Nephron progenitor cell (in vitro differentiated cells): Measurements from ENCODE around the gene BDNF.

ENCODE experiments used
- DNase-seq: peaks from one replicate; pipeline ENCODE4 v3.0.0; 2021
- H3K27ac Mint-ChIP-seq: 2 replicates; pipeline ENCODE4 v1.8.0; 2021; ENCODE audit warnings: mild to moderate bottlenecking, moderate library complexity, mixed read lengths
- H3K27me3 Mint-ChIP-seq: 2 replicates; pipeline ENCODE4 v1.8.0; 2021; ENCODE audit warnings: mild to moderate bottlenecking, low read depth, mixed read lengths; ENCODE audit not compliant: poor library complexity
- H3K36me3 Mint-ChIP-seq: 2 replicates; pipeline ENCODE4 v1.8.0; 2021; ENCODE audit warnings: low read depth, mixed read lengths
- H3K4me1 Mint-ChIP-seq: 2 replicates; pipeline ENCODE4 v1.8.0; 2021; ENCODE audit warnings: mixed read lengths
- H3K4me3 Mint-ChIP-seq: 2 replicates; pipeline ENCODE4 v1.8.0; 2021; ENCODE audit warnings: mild to moderate bottlenecking, moderate library complexity, mixed read lengths
- H3K9me3 Mint-ChIP-seq: 2 replicates; pipeline ENCODE4 v1.8.0; 2021; ENCODE audit warnings: mild to moderate bottlenecking, moderate library complexity, mixed read lengths
- TF ChIP-seq, protein P1 (sequence below): fragments of 200-600 bp; sonication (generic); IDR thresholded peaks from 2 replicates; pipeline ENCODE4 v1.5.0; 2021; ENCODE audit warnings: antibody characterized with exemption

Gene BDNF

DNA sequence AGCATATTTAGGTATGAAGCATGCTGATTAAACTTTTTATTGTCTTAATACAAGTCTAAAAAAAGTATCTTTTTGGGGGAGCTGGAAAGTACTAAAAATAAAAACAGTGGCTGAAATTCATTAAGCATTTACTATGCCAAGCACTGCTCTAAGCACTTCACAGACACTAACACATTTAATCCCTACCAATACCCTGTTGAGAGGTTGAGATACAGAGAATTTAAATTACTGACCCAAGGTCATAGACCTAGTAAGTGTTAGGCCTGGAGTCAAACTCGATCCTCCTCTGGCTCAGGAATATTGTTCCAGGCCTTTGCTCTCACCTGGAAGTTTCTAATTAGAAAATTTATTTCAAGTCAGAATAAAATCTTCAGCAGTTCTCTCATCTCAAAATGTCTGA, 18.6 kb downstream of the BDNF start:
- Mint-ChIP-seq H3K4me1 (peaks cover 5% of the 10 kb centered on the region), H3K9me3 (peaks cover 41% of the 10 kb centered on the region), H3K27ac (no peak overlapping the region), H3K27me3 (no peaks in the 10 kb centered on the region), H3K36me3 (peaks cover 60% of the 10 kb centered on the region), H3K4me3 (no peak overlapping the region)
- DNase-seq = no peak
- TF ChIP-seq, protein P1, sequence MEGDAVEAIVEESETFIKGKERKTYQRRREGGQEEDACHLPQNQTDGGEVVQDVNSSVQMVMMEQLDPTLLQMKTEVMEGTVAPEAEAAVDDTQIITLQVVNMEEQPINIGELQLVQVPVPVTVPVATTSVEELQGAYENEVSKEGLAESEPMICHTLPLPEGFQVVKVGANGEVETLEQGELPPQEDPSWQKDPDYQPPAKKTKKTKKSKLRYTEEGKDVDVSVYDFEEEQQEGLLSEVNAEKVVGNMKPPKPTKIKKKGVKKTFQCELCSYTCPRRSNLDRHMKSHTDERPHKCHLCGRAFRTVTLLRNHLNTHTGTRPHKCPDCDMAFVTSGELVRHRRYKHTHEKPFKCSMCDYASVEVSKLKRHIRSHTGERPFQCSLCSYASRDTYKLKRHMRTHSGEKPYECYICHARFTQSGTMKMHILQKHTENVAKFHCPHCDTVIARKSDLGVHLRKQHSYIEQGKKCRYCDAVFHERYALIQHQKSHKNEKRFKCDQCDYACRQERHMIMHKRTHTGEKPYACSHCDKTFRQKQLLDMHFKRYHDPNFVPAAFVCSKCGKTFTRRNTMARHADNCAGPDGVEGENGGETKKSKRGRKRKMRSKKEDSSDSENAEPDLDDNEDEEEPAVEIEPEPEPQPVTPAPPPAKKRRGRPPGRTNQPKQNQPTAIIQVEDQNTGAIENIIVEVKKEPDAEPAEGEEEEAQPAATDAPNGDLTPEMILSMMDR = no peak

DNA sequence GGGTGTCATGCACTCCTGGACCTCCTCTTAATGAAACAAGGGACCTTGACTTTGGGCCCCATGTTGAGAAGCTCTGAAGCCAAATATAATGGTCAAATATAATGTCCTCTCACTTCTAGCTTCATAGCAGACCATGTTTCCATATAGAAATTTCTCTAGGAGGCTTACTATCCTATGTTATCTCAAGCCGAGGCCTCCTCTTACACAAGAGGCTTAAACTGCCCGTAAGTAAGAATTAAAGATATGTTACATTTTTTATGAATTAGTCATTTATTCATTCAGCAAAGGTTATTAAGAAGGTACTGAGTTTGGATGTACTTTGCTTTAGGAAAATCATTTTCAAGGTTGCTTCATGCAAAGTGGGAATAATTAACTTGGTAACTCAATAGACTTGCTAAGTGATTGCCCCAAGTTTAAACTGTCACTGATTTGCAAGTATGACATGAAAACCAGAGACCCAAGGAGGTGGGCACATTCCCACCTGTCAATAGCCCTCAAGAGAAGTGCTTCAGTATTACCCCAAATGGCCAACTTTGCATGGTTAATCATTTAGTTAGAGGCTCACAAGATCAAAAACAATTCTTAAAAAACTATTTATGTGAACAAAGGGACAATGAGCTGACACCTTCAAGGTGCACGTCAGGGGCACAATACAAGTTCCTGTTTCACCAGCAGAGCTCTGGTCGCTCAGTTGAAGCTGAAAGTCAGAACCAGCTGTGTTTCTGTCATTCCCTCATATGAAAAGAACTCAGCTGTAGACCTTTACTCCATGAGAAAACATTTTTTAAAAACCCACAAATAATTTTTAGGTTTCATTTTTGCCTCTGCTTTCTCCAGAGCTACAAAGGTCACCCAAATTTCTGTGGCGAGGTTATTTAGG, 20.9 kb downstream of the BDNF start:
- H3K36me3 Mint-ChIP-seq = peaks cover 47% of the 10 kb centered on the region
- TF ChIP-seq, protein P1 = no peak
- no peak overlapping the region for H3K27ac Mint-ChIP-seq
- peaks cover 10% of the 10 kb centered on the region for H3K4me1 Mint-ChIP-seq
- no peaks in the 10 kb centered on the region for H3K27me3 Mint-ChIP-seq
- H3K4me3 Mint-ChIP-seq = no peak overlapping the region
- peaks cover 20% of the 10 kb centered on the region for H3K9me3 Mint-ChIP-seq
- DNase-seq = no peak

DNA sequence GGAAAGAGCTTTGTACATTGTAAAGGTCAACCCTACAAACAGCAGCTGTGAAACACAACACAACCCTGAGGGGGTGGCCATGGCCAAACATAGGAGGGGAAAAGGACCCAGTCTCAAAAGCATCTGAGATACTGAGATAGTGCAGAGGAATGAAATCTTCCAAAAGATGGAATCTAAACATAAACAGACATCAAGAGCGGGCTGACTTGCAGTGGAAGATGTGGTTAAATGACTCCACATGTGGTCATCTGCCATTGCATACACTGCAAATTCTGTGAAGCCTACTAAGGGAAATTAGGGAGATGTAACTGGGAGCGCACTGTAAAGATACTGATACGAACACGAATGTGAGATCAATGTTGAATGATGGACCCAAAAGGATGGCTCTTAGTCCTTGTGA, 22.0 kb downstream of the BDNF start:
- TF ChIP-seq, protein P1 = no peak
- H3K27ac Mint-ChIP-seq = no peak overlapping the region

DNA sequence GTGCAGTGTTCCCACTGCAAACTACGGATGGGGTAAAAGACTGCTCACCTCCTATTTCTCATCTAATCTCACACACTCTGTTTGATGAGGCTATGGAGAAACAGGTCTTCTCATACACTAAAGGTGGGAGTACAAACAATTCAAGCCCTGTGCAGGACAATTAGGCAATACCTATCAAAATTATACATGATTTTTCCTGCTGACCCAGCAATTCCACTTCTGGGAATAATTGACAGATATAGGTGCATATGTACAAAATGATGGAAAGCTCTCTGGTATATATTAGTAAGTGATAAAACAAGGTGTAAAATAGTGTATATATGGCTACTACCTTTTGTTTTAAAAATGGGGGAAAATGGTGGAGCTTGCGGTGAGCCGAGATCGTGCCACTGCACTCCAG, 23.1 kb downstream of the BDNF start:
- H3K9me3 Mint-ChIP-seq = peaks cover 5% of the 10 kb centered on the region
- no peak for DNase-seq
- H3K4me1 Mint-ChIP-seq = peaks cover 10% of the 10 kb centered on the region
- no peaks in the 10 kb centered on the region for H3K27me3 Mint-ChIP-seq
- peaks cover 43% of the 10 kb centered on the region for H3K36me3 Mint-ChIP-seq
- H3K27ac Mint-ChIP-seq = no peak overlapping the region
- TF ChIP-seq, protein P1 = no peak
- no peak overlapping the region for H3K4me3 Mint-ChIP-seq

More for the DNA sequence above, 22.0 kb downstream of the BDNF start:
- Mint-ChIP-seq H3K36me3 (peaks cover 42% of the 10 kb centered on the region), H3K4me3 (no peak overlapping the region), H3K9me3 (peaks cover 8% of the 10 kb centered on the region), H3K27me3 (no peaks in the 10 kb centered on the region), H3K4me1 (peaks cover 10% of the 10 kb centered on the region)
- no peak for DNase-seq

DNA sequence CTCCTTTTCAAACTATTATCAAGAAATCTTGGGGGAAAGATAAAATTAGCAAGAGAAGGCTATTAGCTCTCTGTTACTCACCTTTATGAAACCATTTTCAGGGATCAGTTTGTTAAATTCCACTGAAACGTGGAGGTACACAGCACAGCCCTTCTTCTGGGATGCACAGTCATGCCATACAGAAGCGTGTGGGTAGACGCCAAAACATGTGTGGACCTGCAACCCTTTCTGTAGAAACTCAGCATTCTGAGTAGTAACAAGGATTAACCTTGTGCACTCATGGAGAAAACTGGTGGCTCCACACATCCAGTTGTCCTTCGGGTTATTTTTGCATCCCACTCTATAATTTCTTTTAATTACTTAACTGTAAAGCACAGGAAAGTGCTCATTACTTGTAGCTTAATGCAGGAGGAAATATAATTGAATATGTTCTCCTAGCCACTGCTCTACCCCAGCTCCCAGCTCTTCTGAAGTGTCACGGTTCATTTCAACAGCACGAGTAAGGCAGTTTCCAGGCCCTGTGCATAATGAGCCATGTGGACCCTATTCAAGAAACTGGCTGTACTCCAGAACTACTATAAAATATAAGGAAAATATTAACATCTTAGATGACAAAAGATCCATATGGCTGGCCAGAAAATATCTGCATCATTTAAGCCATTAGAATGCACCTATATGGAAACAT, 26.1 kb downstream of the BDNF start:
- H3K27me3 Mint-ChIP-seq = no peaks in the 10 kb centered on the region
- H3K9me3 Mint-ChIP-seq = peaks cover 29% of the 10 kb centered on the region
- H3K36me3 Mint-ChIP-seq = peaks cover 57% of the 10 kb centered on the region
- TF ChIP-seq, protein P1 = no peak
- no peak for DNase-seq
- no peak overlapping the region for H3K27ac Mint-ChIP-seq
- no peak overlapping the region for H3K4me3 Mint-ChIP-seq
- peaks cover 10% of the 10 kb centered on the region for H3K4me1 Mint-ChIP-seq
